GM12878 (cell line): Measurements from ENCODE around the gene YPEL4. TPM values are rescaled to one million over a fixed set of nuclear protein-coding genes. Genes with fewer than 3 reads are reported as not detected.

Experiments used
- ATAC-seq: fragments of 200-7000 bp; cut with Tn5 transposase; 3 replicates; pipeline ENCODE4 v1.9.1; 2020; ENCODE audit warnings: mild to moderate bottlenecking, moderate library complexity
- BruUV-seq: library from RNA; stranded (reverse); fragments of 400-500 nt; replicated peaks from 2 replicates; lab custom pipeline; 2021; lab: Mats Ljungman, UMichigan
- CTCF ChIA-PET: fragments of 300-600 bp; sonication (Branson Sonifier 250); formaldehyde crosslinking; extraction: SDS; loops from one replicate; lab custom pipeline; 2021; ENCODE audit warnings: inconsistent platforms; lab: Yijun Ruan, JAX
- POLR2A ChIA-PET: fragments of 350-600 bp; formaldehyde crosslinking; extraction: SDS; loops from one replicate; lab custom pipeline; 2021; ENCODE audit warnings: inconsistent platforms; lab: Charles Lee
- RAD21 ChIA-PET: fragments of 300-600 bp; sonication (Branson Sonifier 250); formaldehyde crosslinking; loops from one replicate; lab custom pipeline; 2023; ENCODE audit warnings: antibody characterized with exemption; ENCODE audit not compliant: unreplicated experiment; lab: Charles Lee
- SMC1A ChIA-PET: fragments of 300-600 bp; sonication (Branson Sonifier 250); formaldehyde crosslinking; loops from one replicate; lab custom pipeline; 2023; ENCODE audit not compliant: unreplicated experiment, uncharacterized antibody; lab: Charles Lee
- DNase-seq: peaks from one replicate; pipeline ENCODE4 v3.0.0-alpha.2; 2011; ENCODE audit warnings: low read depth, low spot score
- FAIRE-seq: peaks from 3 replicates; lab custom pipeline; 2011; peaks lifted over from hg19 to GRCh38; lab: Jason Lieb, UNC
- H2AFZ ChIP-seq: 2 replicates; pipeline ENCODE4 v1.6.0; 2011; ENCODE audit warnings: low read depth, low read length, control low read depth; ENCODE audit not compliant: control insufficient read depth
- H3K27ac ChIP-seq: 2 replicates; pipeline ENCODE4 v1.5.1; 2011; ENCODE audit warnings: control low read depth; ENCODE audit not compliant: control insufficient read depth, insufficient read depth
- H3K27me3 ChIP-seq, 2 experiments: replicated peaks in 1 of 2; 2 replicates each; pipeline versions ENCODE4 v1.6.0 to v1.6.1; 2011; ENCODE audit warnings: low read length in 1 of 2; ENCODE audit not compliant: control insufficient read depth in 2 of 2, insufficient read depth in 2 of 2
- H3K36me3 ChIP-seq, 2 experiments: 2 replicates each; pipeline ENCODE4 v1.5.1; 2011; ENCODE audit warnings: low read length in 1 of 2; ENCODE audit not compliant: control insufficient read depth in 2 of 2, insufficient read depth in 2 of 2
- H3K4me1 ChIP-seq: 2 replicates; pipeline ENCODE4 v1.6.1; 2011; ENCODE audit warnings: mild to moderate bottlenecking, low read length, moderate library complexity, mixed read lengths; ENCODE audit not compliant: control insufficient read depth, insufficient read depth
- H3K4me2 ChIP-seq: 2 replicates; pipeline ENCODE4 v1.6.0; 2011; ENCODE audit warnings: control low read depth; ENCODE audit not compliant: control insufficient read depth, insufficient read depth
- H3K4me3 ChIP-seq: fragments of 200-600 bp; sonication (generic); 2 replicates; pipeline ENCODE4 v1.5.1; 2016
- H3K79me2 ChIP-seq: 2 replicates; pipeline ENCODE4 v1.6.0; 2011; ENCODE audit warnings: low read length; ENCODE audit not compliant: control insufficient read depth, insufficient read depth
- H3K9ac ChIP-seq: 2 replicates; pipeline ENCODE4 v1.8.0; 2011; ENCODE audit warnings: low read length, control low read depth, mixed read lengths; ENCODE audit not compliant: control insufficient read depth, insufficient read depth
- H3K9me3 ChIP-seq: replicated peaks from 3 replicates; pipeline ENCODE4 v1.5.1; 2011; ENCODE audit warnings: mild to moderate bottlenecking, low read length; ENCODE audit not compliant: control insufficient read depth, insufficient read depth
- H4K20me1 ChIP-seq: 2 replicates; pipeline ENCODE4 v1.6.0; 2011; ENCODE audit not compliant: control insufficient read depth, insufficient read depth
- BCL11A ChIP-seq: IDR thresholded peaks from 2 replicates; pipeline ENCODE4 v1.6.1; 2011; ENCODE audit warnings: low read depth, low read length
- BMI1 ChIP-seq: fragments of 450-650 bp; IDR thresholded peaks from 2 replicates; pipeline ENCODE4 v1.6.1; 2016; ENCODE audit warnings: mild to moderate bottlenecking, moderate library complexity, borderline replicate concordance
- FOXK2 ChIP-seq: fragments of 450-650 bp; IDR thresholded peaks from 2 replicates; pipeline ENCODE4 v1.6.1; 2017; ENCODE audit warnings: mild to moderate bottlenecking, moderate library complexity
- KLF5 ChIP-seq: fragments of 450-650 bp; IDR thresholded peaks from 2 replicates; pipeline ENCODE4 v1.6.1; 2014; ENCODE audit warnings: mild to moderate bottlenecking; ENCODE audit not compliant: partially characterized antibody
- POLR2AphosphoS2 ChIP-seq: IDR thresholded peaks from 2 replicates; pipeline ENCODE4 v1.6.1; 2011; ENCODE audit warnings: low read depth, mild to moderate bottlenecking, low read length, improper control_type of control experiment, moderate library complexity
- SIX5 ChIP-seq: IDR thresholded peaks from 2 replicates; pipeline ENCODE4 v1.6.1; 2011; ENCODE audit warnings: mild to moderate bottlenecking, low read depth, low read length, moderate library complexity; ENCODE audit not compliant: severe bottlenecking
- SMARCA5 ChIP-seq: fragments of 450-650 bp; IDR thresholded peaks from 2 replicates; pipeline ENCODE4 v1.6.1; 2017; ENCODE audit warnings: mild to moderate bottlenecking
- SPI1 ChIP-seq: IDR thresholded peaks from 2 replicates; pipeline ENCODE4 v1.6.1; 2011; ENCODE audit warnings: low read depth, mild to moderate bottlenecking, low read length, moderate library complexity, borderline replicate concordance; ENCODE audit not compliant: insufficient read depth
- SRF ChIP-seq, 2 experiments: IDR thresholded peaks; 2 replicates each; pipeline ENCODE4 v1.6.1; 2011; ENCODE audit warnings: low read depth in 2 of 2, low read length in 2 of 2, mild to moderate bottlenecking in 1 of 2, moderate library complexity in 1 of 2
- YY1 ChIP-seq: IDR thresholded peaks from 2 replicates; pipeline ENCODE4 v1.6.1; 2011; ENCODE audit warnings: low read depth, mild to moderate bottlenecking, low read length
- ZNF274 ChIP-seq: IDR thresholded peaks from one replicate; pipeline ENCODE4 v1.8.0; 2011; ENCODE audit not compliant: insufficient read length, insufficient read depth
- ZZZ3 ChIP-seq: IDR thresholded peaks from 2 replicates; pipeline ENCODE4 v1.6.1; 2011; ENCODE audit warnings: low read depth; ENCODE audit not compliant: control insufficient read depth, insufficient read length
- WGBS: methylation state at CpG from one replicate; pipeline ENCODE4 v1.1.6; 2016; ENCODE audit warnings: low lambda C conversion rate; ENCODE audit not compliant: insufficient replicate concordance, insufficient coverage; ENCODE audit errors: missing lambda C conversion rate; 5-methylcytosine and 5-hydroxymethylcytosine counted together
- in situ Hi-C: fragments of 300-500 bp; cut with MboI; formaldehyde crosslinking; loops from 9 replicates; pipeline ENCODE4 v1.14.3; 2018; ENCODE audit warnings: mixed read lengths
- intact Hi-C: fragments of 100-400 bp; cut with micrococcal nuclease; formaldehyde crosslinking; loops from one replicate; pipeline ENCODE4 v1.14.2; 2022; ENCODE audit not compliant: unreplicated experiment
- polyA plus RNA-seq, 11 experiments: library from polyadenylated mRNA; depleted of rRNA in 4 of 11; unstranded in 6 of 11; stranded (reverse) in 5 of 11; fragments of >200 nt; fragmentation: Nextera tagmentation in 4 of 11; fragmentation: Illumina TruSeq in 1 of 11; extraction: Ambion mirVana in 4 of 11; extraction: Trizol in 1 of 11; gene quantifications; 1 replicate in 1 of 11; 2 replicates in 10 of 11; pipeline versions ENCODE4 v1.2.1 to v1.2.3, GENCODE V29; 2011 to 2016; ENCODE audit warnings: inconsistent platforms in 2 of 11, missing spikeins in 2 of 11, low read depth in 1 of 11
- total RNA-seq, 4 experiments: library from RNA; depleted of rRNA in 3 of 4; stranded (reverse); fragments of >200 nt in 3 of 4; fragmentation: Illumina TruSeq in 1 of 4; extraction: Trizol in 1 of 4; gene quantifications; 2 replicates each; pipeline versions ENCODE4 v1.2.1 to v1.2.3, GENCODE V29; 2013 to 2021
- TF ChIP-seq, protein P1 (sequence below): fragments of 450-650 bp; IDR thresholded peaks from 2 replicates; pipeline ENCODE4 v1.6.1; 2016; ENCODE audit warnings: mild to moderate bottlenecking
- TF ChIP-seq, protein P2 (sequence below): fragments of 450-650 bp; IDR thresholded peaks from 2 replicates; pipeline ENCODE4 v1.6.1; 2017; ENCODE audit warnings: borderline replicate concordance
- TF ChIP-seq, protein P3 (sequence below), 3 experiments: IDR thresholded peaks in 2 of 3; conservative IDR thresholded peaks in 1 of 3; 2 replicates each; pipeline ENCODE4 v1.5.1; 2011; ENCODE audit warnings: low read depth in 3 of 3, low read length in 3 of 3, mild to moderate bottlenecking in 3 of 3, control low read depth in 2 of 3, moderate library complexity in 2 of 3, inconsistent platforms in 1 of 3, mixed read lengths in 1 of 3; ENCODE audit not compliant: control insufficient read depth in 2 of 3, insufficient read depth in 1 of 3; ENCODE audit errors: extremely low read depth in 1 of 3
- TF ChIP-seq, protein P4 (sequence below): IDR thresholded peaks from 2 replicates; pipeline ENCODE4 v1.6.1; 2012; ENCODE audit warnings: low read depth, low read length, improper control_type of control experiment

Gene YPEL4
- total and polyA plus RNA-seq, 10 of the 15 experiments (the other 5 are each of a cell fraction or from before 2014, with no cell fraction given): 0.07 to 0.50 (median 0.13) TPM; not detected in 5

DNA sequence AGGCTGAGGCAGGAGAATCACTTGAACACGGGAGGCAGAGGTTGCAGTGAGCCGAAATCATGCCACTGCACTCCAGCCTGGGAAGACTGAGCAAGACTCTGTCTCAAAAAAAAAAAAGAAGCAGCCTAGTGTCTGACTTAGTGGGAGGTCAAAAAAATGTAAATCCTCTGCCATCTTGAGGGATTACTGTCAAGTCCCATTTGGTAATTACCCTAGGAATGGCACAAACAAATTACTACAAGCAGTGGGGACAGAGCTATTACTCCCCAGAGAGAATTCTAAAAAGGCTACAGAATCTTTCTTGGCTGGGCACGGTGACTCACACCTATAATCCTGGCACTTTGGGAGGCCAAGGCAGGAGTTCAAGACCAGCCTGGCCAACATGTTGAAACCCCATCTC lies 48.4 kb downstream of the YPEL4 start (continued):
- TF ChIP-seq, protein P1, sequence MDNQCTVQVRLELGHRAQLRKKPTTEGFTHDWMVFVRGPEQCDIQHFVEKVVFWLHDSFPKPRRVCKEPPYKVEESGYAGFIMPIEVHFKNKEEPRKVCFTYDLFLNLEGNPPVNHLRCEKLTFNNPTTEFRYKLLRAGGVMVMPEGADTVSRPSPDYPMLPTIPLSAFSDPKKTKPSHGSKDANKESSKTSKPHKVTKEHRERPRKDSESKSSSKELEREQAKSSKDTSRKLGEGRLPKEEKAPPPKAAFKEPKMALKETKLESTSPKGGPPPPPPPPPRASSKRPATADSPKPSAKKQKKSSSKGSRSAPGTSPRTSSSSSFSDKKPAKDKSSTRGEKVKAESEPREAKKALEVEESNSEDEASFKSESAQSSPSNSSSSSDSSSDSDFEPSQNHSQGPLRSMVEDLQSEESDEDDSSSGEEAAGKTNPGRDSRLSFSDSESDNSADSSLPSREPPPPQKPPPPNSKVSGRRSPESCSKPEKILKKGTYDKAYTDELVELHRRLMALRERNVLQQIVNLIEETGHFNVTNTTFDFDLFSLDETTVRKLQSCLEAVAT: no peak
- TF ChIP-seq BMI1 (no peak), SMARCA5 (no peak), KLF5 (no peak), BCL11A (no peak), ZNF274 (no peak), POLR2AphosphoS2 (no peak)
- TF ChIP-seq, protein P2, sequence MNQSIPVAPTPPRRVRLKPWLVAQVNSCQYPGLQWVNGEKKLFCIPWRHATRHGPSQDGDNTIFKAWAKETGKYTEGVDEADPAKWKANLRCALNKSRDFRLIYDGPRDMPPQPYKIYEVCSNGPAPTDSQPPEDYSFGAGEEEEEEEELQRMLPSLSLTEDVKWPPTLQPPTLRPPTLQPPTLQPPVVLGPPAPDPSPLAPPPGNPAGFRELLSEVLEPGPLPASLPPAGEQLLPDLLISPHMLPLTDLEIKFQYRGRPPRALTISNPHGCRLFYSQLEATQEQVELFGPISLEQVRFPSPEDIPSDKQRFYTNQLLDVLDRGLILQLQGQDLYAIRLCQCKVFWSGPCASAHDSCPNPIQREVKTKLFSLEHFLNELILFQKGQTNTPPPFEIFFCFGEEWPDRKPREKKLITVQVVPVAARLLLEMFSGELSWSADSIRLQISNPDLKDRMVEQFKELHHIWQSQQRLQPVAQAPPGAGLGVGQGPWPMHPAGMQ: no peak
- TF ChIP-seq, all 136 proteins: peak for 0

DNA sequence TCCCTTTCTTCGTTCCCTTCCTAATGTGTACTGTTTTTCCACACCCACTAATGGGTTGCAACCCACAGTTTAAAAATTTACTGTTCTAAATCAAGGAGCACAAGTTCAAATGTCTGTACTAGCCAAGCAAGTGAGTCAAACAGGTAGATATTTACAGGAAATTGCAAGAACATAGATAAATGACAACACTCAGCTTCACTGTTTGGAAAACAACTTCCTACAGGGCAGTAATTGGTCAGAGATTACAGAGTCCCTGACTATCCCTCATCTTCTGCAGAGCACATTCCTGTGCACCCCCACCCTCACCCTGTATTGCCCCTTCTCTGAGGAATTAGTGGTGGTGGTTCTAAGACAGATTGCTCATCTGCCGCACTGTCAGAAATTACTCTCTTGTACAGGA lies 50.3 kb downstream of the YPEL4 start:
- no peak overlapping the region for H3K4me3 ChIP-seq
- POLR2A ChIA-PET: no interaction called here
- WGBS: 57% methylated on average over 2 of the region's 2 CpGs
- no peak overlapping the region for H3K9ac ChIP-seq
- DNase-seq (no peak), FAIRE-seq (no peak), ATAC-seq (no peak)
- H4K20me1 ChIP-seq: no peaks in the 10 kb centered on the region
- RAD21 ChIA-PET: no interaction called here
- H3K27me3 ChIP-seq: peaks cover 4 to 5% of the 10 kb centered on the region in 2 experiments
- no peaks in the 10 kb centered on the region for H3K36me3 ChIP-seq
- SMC1A ChIA-PET: no interaction called here
- H3K79me2 ChIP-seq: no peaks in the 10 kb centered on the region
- no peak overlapping the region for H2AFZ ChIP-seq
- in situ Hi-C loops (no loop called here), intact Hi-C loops (no loop called here)
- H3K9me3 ChIP-seq: no peaks in the 10 kb centered on the region
- no peaks in the 10 kb centered on the region for H3K4me1 ChIP-seq
- BruUV-seq: no TSS peak
- H3K27ac ChIP-seq: no peak overlapping the region
- H3K4me2 ChIP-seq: no peak overlapping the region
- CTCF ChIA-PET: interaction anchor here (1.0 kb wide), 1 partner anchor 42 kb away, joined by 3 read pairs; no protein-coding TSS in a partner anchor
- TF ChIP-seq SPI1 (no peak), FOXK2 (no peak), ZZZ3 (no peak), SRF (IDR thresholded peaks at IDR 0.05; ENCODE audit: low read depth in 2 of 2, low read length in 2 of 2) (no peak), SIX5 (no peak), YY1 (no peak)
- TF ChIP-seq, protein P1: no peak
- TF ChIP-seq, protein P3, sequence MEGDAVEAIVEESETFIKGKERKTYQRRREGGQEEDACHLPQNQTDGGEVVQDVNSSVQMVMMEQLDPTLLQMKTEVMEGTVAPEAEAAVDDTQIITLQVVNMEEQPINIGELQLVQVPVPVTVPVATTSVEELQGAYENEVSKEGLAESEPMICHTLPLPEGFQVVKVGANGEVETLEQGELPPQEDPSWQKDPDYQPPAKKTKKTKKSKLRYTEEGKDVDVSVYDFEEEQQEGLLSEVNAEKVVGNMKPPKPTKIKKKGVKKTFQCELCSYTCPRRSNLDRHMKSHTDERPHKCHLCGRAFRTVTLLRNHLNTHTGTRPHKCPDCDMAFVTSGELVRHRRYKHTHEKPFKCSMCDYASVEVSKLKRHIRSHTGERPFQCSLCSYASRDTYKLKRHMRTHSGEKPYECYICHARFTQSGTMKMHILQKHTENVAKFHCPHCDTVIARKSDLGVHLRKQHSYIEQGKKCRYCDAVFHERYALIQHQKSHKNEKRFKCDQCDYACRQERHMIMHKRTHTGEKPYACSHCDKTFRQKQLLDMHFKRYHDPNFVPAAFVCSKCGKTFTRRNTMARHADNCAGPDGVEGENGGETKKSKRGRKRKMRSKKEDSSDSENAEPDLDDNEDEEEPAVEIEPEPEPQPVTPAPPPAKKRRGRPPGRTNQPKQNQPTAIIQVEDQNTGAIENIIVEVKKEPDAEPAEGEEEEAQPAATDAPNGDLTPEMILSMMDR (IDR thresholded peaks at IDR 0.05 in 2 of 3, conservative IDR thresholded peaks at IDR 0.05 in 1 of 3; ENCODE audit: control insufficient read depth in 2 of 3, extremely low read depth in 1 of 3, insufficient read depth in 1 of 3, low read depth in 3 of 3, low read length in 3 of 3): no peak
- TF ChIP-seq, protein P4, sequence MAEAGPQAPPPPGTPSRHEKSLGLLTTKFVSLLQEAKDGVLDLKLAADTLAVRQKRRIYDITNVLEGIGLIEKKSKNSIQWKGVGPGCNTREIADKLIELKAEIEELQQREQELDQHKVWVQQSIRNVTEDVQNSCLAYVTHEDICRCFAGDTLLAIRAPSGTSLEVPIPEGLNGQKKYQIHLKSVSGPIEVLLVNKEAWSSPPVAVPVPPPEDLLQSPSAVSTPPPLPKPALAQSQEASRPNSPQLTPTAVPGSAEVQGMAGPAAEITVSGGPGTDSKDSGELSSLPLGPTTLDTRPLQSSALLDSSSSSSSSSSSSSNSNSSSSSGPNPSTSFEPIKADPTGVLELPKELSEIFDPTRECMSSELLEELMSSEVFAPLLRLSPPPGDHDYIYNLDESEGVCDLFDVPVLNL: no peak
